ENCODE results near the gene CATSPER1.

DNA sequence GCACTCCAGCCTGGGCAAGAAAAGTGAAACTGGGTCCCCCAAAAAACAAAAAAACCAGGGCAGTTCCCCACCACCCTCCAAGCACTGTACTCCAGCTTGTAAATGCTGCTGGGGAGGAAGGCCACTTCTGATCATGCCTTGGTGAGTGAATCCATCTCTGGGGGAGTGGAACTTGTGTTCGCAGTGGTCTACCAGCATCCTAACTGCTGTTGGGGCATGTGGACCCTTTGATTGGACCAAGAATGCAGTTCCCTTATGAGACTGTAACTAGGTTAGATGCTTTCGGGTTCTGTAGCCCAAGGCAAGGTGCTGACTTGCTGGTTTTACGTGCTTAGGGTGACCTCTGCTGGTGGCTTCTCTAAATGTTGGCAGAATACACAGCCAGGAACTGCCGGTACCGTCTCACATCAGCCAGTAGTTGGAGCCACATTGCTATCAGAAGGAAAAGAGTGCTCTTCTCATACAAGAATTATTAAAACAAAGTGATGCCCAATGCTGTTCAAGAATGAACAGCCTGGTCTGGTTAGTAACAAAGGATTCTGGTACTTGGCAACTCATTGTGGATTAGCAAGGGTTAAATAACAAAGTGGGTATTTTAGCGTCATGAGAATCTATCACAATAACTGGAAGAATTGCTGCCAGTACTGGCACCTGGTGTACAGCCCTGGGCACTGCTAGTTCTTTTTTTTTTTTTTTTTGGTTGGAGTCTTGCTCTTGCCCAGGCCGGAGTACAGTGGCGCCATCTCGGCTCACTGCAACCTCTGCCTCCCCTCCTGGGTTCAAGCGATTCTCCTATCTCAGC lies 37.3 kb downstream of the CATSPER1 start:
- TF ChIP-seq, protein P1, sequence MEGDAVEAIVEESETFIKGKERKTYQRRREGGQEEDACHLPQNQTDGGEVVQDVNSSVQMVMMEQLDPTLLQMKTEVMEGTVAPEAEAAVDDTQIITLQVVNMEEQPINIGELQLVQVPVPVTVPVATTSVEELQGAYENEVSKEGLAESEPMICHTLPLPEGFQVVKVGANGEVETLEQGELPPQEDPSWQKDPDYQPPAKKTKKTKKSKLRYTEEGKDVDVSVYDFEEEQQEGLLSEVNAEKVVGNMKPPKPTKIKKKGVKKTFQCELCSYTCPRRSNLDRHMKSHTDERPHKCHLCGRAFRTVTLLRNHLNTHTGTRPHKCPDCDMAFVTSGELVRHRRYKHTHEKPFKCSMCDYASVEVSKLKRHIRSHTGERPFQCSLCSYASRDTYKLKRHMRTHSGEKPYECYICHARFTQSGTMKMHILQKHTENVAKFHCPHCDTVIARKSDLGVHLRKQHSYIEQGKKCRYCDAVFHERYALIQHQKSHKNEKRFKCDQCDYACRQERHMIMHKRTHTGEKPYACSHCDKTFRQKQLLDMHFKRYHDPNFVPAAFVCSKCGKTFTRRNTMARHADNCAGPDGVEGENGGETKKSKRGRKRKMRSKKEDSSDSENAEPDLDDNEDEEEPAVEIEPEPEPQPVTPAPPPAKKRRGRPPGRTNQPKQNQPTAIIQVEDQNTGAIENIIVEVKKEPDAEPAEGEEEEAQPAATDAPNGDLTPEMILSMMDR (IDR thresholded peaks at IDR 0.05; ENCODE audit: insufficient read depth, low read depth, low read length): peak; percentile 100
- TF ChIP-seq EZH2 (IDR thresholded peaks at IDR 0.05; ENCODE audit: insufficient read depth, low read length): no peak

All from astrocyte (in vitro differentiated cells and primary cell).